CD4-positive, alpha-beta T cell (primary cell): ENCODE data around the gene GPS1. TPM values are rescaled to one million over a fixed set of nuclear protein-coding genes. Genes with fewer than 3 reads are reported as not detected.
A peak's percentile ranks its signal among the peaks of the same experiment; 100 is the strongest.

Experiments used
- ATAC-seq: fragments of 200-7000 bp; cut with Tn5 transposase; one replicate; pipeline ENCODE4 v1.10.0; 2022; ENCODE audit warnings: mild to moderate bottlenecking; ENCODE audit not compliant: poor library complexity
- CTCF ChIA-PET: fragments of 350-600 bp; sonication (Branson Sonifier 250); formaldehyde crosslinking; loops from one replicate; lab custom pipeline; 2021; ENCODE audit warnings: antibody characterized with exemption, inconsistent platforms; lab: Charles Lee
- POLR2A ChIA-PET: fragments of 350-600 bp; sonication (Branson Sonifier 250); formaldehyde crosslinking; loops from one replicate; lab custom pipeline; 2021; ENCODE audit warnings: antibody characterized with exemption, inconsistent platforms; lab: Charles Lee
- DNase-seq, 14 experiments: peaks; one replicate each; pipeline ENCODE4 v3.0.0-alpha.2; 2013 to 2020; ENCODE audit warnings: mixed read lengths in 2 of 14
- H3K27ac ChIP-seq, 2 donors: one replicate each; pipeline versions ENCODE4 v1.5.1 to v1.7.0; 2013; ENCODE audit warnings: low read length in 2 of 2, low read depth in 1 of 2, mild to moderate bottlenecking in 1 of 2
- H3K27me3 ChIP-seq, 2 experiments: 1 replicate in 1 of 2; 2 replicates in 1 of 2; pipeline versions ENCODE4 v1.6.1 to v1.7.0; 2013; ENCODE audit warnings: low read length in 2 of 2, control low read depth in 1 of 2, mild to moderate bottlenecking in 1 of 2, moderate library complexity in 1 of 2; ENCODE audit not compliant: insufficient read depth in 2 of 2, control insufficient read depth in 1 of 2
- H3K36me3 ChIP-seq: one replicate; pipeline ENCODE4 v1.6.1; 2013; ENCODE audit warnings: low read length, control low read depth; ENCODE audit not compliant: insufficient read depth
- H3K4me1 ChIP-seq: one replicate; pipeline ENCODE4 v1.6.1; 2013; ENCODE audit warnings: low read length, control low read depth; ENCODE audit not compliant: insufficient read depth
- H3K4me3 ChIP-seq: one replicate; pipeline ENCODE4 v1.5.1; 2013; ENCODE audit warnings: mild to moderate bottlenecking, low read length, moderate library complexity
- H3K9me3 ChIP-seq, 2 experiments: 1 replicate in 1 of 2; 2 replicates in 1 of 2; pipeline versions ENCODE4 v1.6.1 to v1.7.0; 2013; ENCODE audit warnings: low read length in 2 of 2, mild to moderate bottlenecking in 2 of 2, control low read depth in 1 of 2, moderate library complexity in 1 of 2; ENCODE audit not compliant: control insufficient read depth in 1 of 2, insufficient read depth in 1 of 2
- H3K27ac Mint-ChIP-seq: one replicate; pipeline ENCODE4 v1.8.0; 2020; ENCODE audit warnings: mixed read lengths
- H3K27me3 Mint-ChIP-seq: one replicate; pipeline ENCODE4 v1.8.0; 2021; ENCODE audit warnings: mixed read lengths
- H3K36me3 Mint-ChIP-seq: one replicate; pipeline ENCODE4 v1.8.0; 2021; ENCODE audit warnings: low read depth, mixed read lengths
- H3K4me1 Mint-ChIP-seq: one replicate; pipeline ENCODE4 v1.8.0; 2021; ENCODE audit warnings: low read depth, mixed read lengths
- H3K4me3 Mint-ChIP-seq: one replicate; pipeline ENCODE4 v1.8.0; 2020; ENCODE audit warnings: mild to moderate bottlenecking, mixed read lengths
- H3K9me3 Mint-ChIP-seq: one replicate; pipeline ENCODE4 v1.8.0; 2020; ENCODE audit warnings: mixed read lengths
- CTCF ChIP-seq: fragments of 200-600 bp; IDR thresholded peaks from one replicate; pipeline ENCODE4 v1.8.0; 2022; ENCODE audit warnings: antibody characterized with exemption, mild to moderate bottlenecking
- intact Hi-C, 2 experiments: fragments of 100-400 bp; cut with DNase I in 1 of 2; cut with micrococcal nuclease in 1 of 2; formaldehyde crosslinking; loops; one replicate each; pipeline versions ENCODE4 v1.15.1 to v1.9.0; 2023 to 2025; cut with DNase I, micrococcal nuclease
- total RNA-seq, 174 experiments: library from RNA in 2 of 174; stranded (reverse) in 2 of 174; gene quantifications; one replicate each; pipeline ENCODE4 v1.2.3 and lab custom pipeline; 2021 to 2026

GPS1 gene
- total RNA-seq, 2 experiments from 2014 or later, result 64.6 to 69.3 TPM

GRCh38 chr17:82084373-82085030, 32.8 kb downstream of the GPS1 start:
- no peak for TF ChIP-seq CTCF
- Histone ChIP-seq H3K27ac (no peak overlapping the region), H3K4me1 (no peaks in the 10 kb centered on the region), H3K9me3 (no peaks in the 10 kb centered on the region), H3K36me3 (peaks cover 87% of the 10 kb centered on the region), H3K4me3 (no peak overlapping the region), H3K27me3 (no peaks in the 10 kb centered on the region)
- peaks cover 25% of the 10 kb centered on the region for H3K36me3 Mint-ChIP-seq
- intact Hi-C loops, result no loop called here
- no peaks in the 10 kb centered on the region for H3K9me3 Mint-ChIP-seq
- DNase-seq, result peak in 1 of 14 experiments; percentile 10
- no peaks in the 10 kb centered on the region for H3K4me1 Mint-ChIP-seq
- no peak for ATAC-seq
- CTCF ChIA-PET, result no interaction called here
- H3K27ac Mint-ChIP-seq, result no peak overlapping the region
- no peaks in the 10 kb centered on the region for H3K27me3 Mint-ChIP-seq
- POLR2A ChIA-PET, result no interaction called here
- no peak overlapping the region for H3K4me3 Mint-ChIP-seq

GRCh38 chr17:82085031-82085861, 33.5 kb downstream of the GPS1 start:
- no peak overlapping the region for H3K27ac ChIP-seq
- ChIA-PET POLR2A (no interaction called here), CTCF (interaction anchor here (0.5 kb wide), 1 partner anchor 31 kb away, joined by 3 read pairs; no protein-coding TSS in a partner anchor)
- Mint-ChIP-seq H3K36me3 (peaks cover 23% of the 10 kb centered on the region), H3K4me1 (no peaks in the 10 kb centered on the region), H3K27ac (no peak overlapping the region), H3K27me3 (no peaks in the 10 kb centered on the region), H3K9me3 (no peaks in the 10 kb centered on the region), H3K4me3 (no peak overlapping the region)
- no peaks in the 10 kb centered on the region for H3K4me1 ChIP-seq
- intact Hi-C loops, result no loop called here
- DNase-seq, result peak in 2 of 14 experiments; percentile 0 to 6
- peaks cover 90% of the 10 kb centered on the region for H3K36me3 ChIP-seq
- H3K27me3 ChIP-seq, result no peaks in the 10 kb centered on the region
- H3K4me3 ChIP-seq, result no peak overlapping the region
- no peaks in the 10 kb centered on the region for H3K9me3 ChIP-seq
- TF ChIP-seq CTCF, result no peak
- no peak for ATAC-seq

GRCh38 chr17:82085931-82086764, 34.5 kb downstream of the GPS1 start:
- no peaks in the 10 kb centered on the region for H3K27me3 ChIP-seq
- CTCF ChIA-PET, result no interaction called here
- Mint-ChIP-seq H3K4me3 (no peak overlapping the region), H3K27ac (no peak overlapping the region), H3K4me1 (no peaks in the 10 kb centered on the region), H3K9me3 (no peaks in the 10 kb centered on the region), H3K36me3 (peaks cover 21% of the 10 kb centered on the region), H3K27me3 (no peaks in the 10 kb centered on the region)
- DNase-seq (peak in 1 of 14 experiments; percentile 0), ATAC-seq (no peak)
- POLR2A ChIA-PET, result no interaction called here
- H3K9me3 ChIP-seq, result no peaks in the 10 kb centered on the region
- no peak overlapping the region for H3K4me3 ChIP-seq
- no peak overlapping the region for H3K27ac ChIP-seq
- H3K4me1 ChIP-seq, result no peaks in the 10 kb centered on the region
- intact Hi-C loops, result no loop called here
- no peak for TF ChIP-seq CTCF
- H3K36me3 ChIP-seq, result peaks cover 90% of the 10 kb centered on the region
